HG02642 (cell line): ENCODE measurements around the gene TRABD.
A peak's percentile ranks its signal among the peaks of the same experiment; 100 is the strongest.
"Not testable (repeated sequence)": the region's sequence is repeated elsewhere in the genome, so short reads cannot be mapped to it uniquely, and the experiment has no call there.

Source experiments
- ATAC-seq: cut with Tn5 transposase; IDR thresholded peaks from one replicate; pipeline ENCODE4 v1.9.1; 2021; ENCODE audit warnings: mild to moderate bottlenecking; ENCODE audit not compliant: unreplicated experiment, poor library complexity

Gene TRABD

GRCh38 chr22:50185375-50186087 lies at the start of gene TRABD:
Gene TRABD, plus strand, starts transcription at chr22:50185913. Its CDS starts 7,148 bp downstream, at chr22:50193061.
- ATAC-seq, result peak; percentile 40

- no peak for ATAC-seq
Measured at GRCh38 chr22:50136581-50137015, 49.1 kb upstream of the TRABD start.

- not testable (repeated sequence) for ATAC-seq
Measured at GRCh38 chr22:50137277-50137676, 48.4 kb upstream of the TRABD start.

- no peak for ATAC-seq
Measured at GRCh38 chr22:50138041-50138440, 47.7 kb upstream of the TRABD start.

- no peak for ATAC-seq
Measured at GRCh38 chr22:50138988-50139387, 46.7 kb upstream of the TRABD start.

GRCh38 chr22:50139843-50140415 lies 45.8 kb upstream of the TRABD start:
- ATAC-seq, result no peak

- no peak for ATAC-seq
Measured at GRCh38 chr22:50140615-50141014, 45.1 kb upstream of the TRABD start.

GRCh38 chr22:50141462-50141861 lies 44.3 kb upstream of the TRABD start:
- no peak for ATAC-seq

- no peak for ATAC-seq
Measured at GRCh38 chr22:50141891-50142363, 43.8 kb upstream of the TRABD start.

GRCh38 chr22:50143096-50143495 lies 42.6 kb upstream of the TRABD start:
- ATAC-seq, result no peak

- ATAC-seq, result no peak
Measured at GRCh38 chr22:50144005-50144614, 41.6 kb upstream of the TRABD start.

GRCh38 chr22:50145721-50146438 lies 39.8 kb upstream of the TRABD start:
- no peak for ATAC-seq

- ATAC-seq, result no peak
Measured at GRCh38 chr22:50146439-50147238, 39.1 kb upstream of the TRABD start.

- ATAC-seq, result not testable (repeated sequence)
Measured at GRCh38 chr22:50147258-50148165, 38.2 kb upstream of the TRABD start.

GRCh38 chr22:50148166-50148500 lies 37.6 kb upstream of the TRABD start:
- ATAC-seq, result no peak

GRCh38 chr22:50148991-50149721 lies 36.6 kb upstream of the TRABD start:
- peak; percentile 68 for ATAC-seq

GRCh38 chr22:50150161-50151129 lies 35.3 kb upstream of the TRABD start:
- ATAC-seq, result no peak
